AG10803 (cell line): ENCODE data around the gene CCDC93.

Source experiments
- DNase-seq: peaks from one replicate; pipeline ENCODE4 v3.0.0; 2010; ENCODE audit warnings: low read depth
- H3K4me3 ChIP-seq: 2 replicates; pipeline ENCODE4 v1.5.1; 2011; ENCODE audit warnings: mild to moderate bottlenecking, low read length, control low read depth
- TF ChIP-seq, protein P1 (sequence below): conservative IDR thresholded peaks from 2 replicates; pipeline ENCODE4 v1.5.1; 2011; ENCODE audit warnings: mild to moderate bottlenecking, low read length, control low read depth, inconsistent platforms

Gene CCDC93

DNA sequence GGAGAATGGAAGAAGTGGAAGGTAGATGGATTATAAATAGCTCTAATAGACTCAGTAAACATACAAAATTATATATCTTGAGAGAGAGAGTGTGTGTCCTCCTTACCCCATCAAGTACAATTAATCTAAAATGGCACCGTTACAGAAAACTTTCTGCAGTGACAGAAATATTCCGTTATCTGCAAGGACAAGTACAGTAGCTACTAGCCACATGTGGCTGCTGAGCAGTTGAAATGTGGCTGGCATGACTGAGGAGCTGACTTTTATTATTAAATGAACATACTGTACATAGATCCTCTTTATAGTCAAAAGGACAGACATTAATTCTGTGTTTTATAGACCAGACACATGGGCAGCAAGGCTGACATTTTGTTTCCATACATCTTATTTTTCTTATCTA is 7.0 kb downstream of the CCDC93 start:
- no peak overlapping the region for H3K4me3 ChIP-seq
- TF ChIP-seq, protein P1, sequence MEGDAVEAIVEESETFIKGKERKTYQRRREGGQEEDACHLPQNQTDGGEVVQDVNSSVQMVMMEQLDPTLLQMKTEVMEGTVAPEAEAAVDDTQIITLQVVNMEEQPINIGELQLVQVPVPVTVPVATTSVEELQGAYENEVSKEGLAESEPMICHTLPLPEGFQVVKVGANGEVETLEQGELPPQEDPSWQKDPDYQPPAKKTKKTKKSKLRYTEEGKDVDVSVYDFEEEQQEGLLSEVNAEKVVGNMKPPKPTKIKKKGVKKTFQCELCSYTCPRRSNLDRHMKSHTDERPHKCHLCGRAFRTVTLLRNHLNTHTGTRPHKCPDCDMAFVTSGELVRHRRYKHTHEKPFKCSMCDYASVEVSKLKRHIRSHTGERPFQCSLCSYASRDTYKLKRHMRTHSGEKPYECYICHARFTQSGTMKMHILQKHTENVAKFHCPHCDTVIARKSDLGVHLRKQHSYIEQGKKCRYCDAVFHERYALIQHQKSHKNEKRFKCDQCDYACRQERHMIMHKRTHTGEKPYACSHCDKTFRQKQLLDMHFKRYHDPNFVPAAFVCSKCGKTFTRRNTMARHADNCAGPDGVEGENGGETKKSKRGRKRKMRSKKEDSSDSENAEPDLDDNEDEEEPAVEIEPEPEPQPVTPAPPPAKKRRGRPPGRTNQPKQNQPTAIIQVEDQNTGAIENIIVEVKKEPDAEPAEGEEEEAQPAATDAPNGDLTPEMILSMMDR: no peak
- no peak for DNase-seq

DNA sequence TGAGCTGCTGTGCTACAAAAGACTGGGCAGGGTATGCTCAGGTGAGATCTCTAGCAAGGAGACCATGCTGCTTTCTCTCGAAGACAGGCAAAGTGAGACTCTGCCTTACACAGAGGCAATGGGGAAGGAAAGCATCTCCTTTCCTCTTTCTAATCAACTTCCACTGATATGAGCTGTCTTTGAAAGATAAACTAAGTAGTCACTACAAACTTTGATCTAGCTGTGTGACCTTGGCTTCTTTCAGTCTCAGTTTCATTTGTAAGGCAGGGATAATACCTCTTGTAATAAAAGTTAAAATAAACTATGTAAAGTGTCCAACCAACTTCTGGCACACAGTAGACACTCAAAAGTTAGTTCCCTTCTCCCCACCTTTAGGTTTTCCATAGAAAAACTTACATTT is 7.5 kb downstream of the CCDC93 start:
- TF ChIP-seq, protein P1: no peak
- no peak overlapping the region for H3K4me3 ChIP-seq
- DNase-seq: no peak

- TF ChIP-seq, protein P1: peak; percentile 93
- peak; percentile 85 for DNase-seq
- no peak overlapping the region for H3K4me3 ChIP-seq
These were observed 10.5 kb downstream of the CCDC93 start for GRCh38 chr2:118003396-118003824.

DNA sequence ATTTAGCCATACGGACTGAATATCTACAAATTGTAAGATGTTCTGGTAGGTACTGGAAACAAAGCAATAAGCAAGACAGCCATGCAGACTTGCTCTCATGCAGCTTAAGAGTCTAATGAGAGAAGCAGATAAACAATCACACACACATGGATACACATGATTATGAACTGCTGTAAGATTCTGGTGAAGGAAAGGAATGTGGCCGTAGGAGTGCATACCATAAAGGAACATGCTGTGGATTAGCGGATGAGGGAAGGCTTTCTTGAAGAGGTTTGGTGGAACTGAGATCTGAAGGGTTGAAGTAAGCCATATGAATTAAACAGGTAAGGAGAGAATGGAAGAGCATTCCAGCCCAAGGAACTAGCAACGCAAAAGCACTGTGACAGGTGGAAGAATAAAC is 13.8 kb downstream of the CCDC93 start:
- H3K4me3 ChIP-seq: no peak overlapping the region
- no peak for DNase-seq
- TF ChIP-seq, protein P1: no peak

DNA sequence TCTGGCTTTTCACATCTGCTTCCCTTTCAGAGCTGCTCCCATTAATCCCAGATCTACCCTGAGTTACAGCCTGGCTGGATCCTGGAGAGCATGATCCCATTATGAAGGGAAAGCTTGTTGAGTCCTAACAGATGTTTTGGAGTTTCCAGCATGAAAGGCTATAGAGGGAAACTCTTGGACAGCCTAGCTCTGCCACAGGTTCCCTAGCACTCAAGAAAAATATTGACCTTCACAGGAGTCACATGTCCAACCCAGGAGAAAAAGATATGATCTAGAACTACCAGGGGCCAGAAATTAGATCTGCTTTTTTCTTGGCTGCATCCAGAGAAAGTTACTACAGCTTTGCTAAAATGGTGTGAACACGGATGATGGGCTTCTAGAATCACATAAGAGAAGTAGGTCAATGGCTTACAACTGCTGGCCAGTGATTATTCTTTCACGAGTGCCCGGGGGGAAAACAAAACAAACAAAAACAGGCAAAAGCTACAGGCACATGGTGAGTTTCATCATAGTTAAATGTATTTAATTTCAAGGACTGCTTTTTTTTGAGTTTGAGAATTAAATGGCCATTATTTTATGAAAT is 15.9 kb downstream of the CCDC93 start:
- no peak overlapping the region for H3K4me3 ChIP-seq
- TF ChIP-seq, protein P1: no peak
- DNase-seq: no peak

- no peak overlapping the region for H3K4me3 ChIP-seq
- TF ChIP-seq, protein P1: no peak
- DNase-seq: no peak
These were observed 17.3 kb downstream of the CCDC93 start for GRCh38 chr2:117996525-117996924.

- no peak overlapping the region for H3K4me3 ChIP-seq
- TF ChIP-seq, protein P1: no peak
- DNase-seq: no peak
These were observed 19.1 kb downstream of the CCDC93 start for GRCh38 chr2:117994729-117995128.
